Left lobe of liver (tissue), 2 donors: ENCODE results near the gene A1BG. TPM values are rescaled to one million over a fixed set of nuclear protein-coding genes. Genes with fewer than 3 reads are reported as not detected.

Source experiments
- ATAC-seq: fragments of 200-7000 bp; cut with Tn5 transposase; one replicate; pipeline ENCODE4 v1.9.1; 2020; ENCODE audit warnings: mild to moderate bottlenecking, moderate library complexity
- DNase-seq: peaks from one replicate; pipeline ENCODE4 v3.0.0-alpha.2; 2020; ENCODE audit warnings: low spot score
- total RNA-seq: library from RNA; stranded (reverse); gene quantifications from one replicate; pipeline ENCODE4 v1.2.1, GENCODE V29; 2021
- donor health status: DM: no; HTN: no; CAD: no; lungs with moderate emphysema.
- donor health status: DM: no; HTN: yes; CAD: no.

A1BG gene
- 1,433 TPM for total RNA-seq

- ATAC-seq (peak; percentile 70), DNase-seq (peak; percentile 90)
Observed at GRCh38 chr19:58352760-58353671, at the start of gene A1BG. A1BG (minus strand) TSS chr19:58353492; CDS start chr19:58353437, 55 bp downstream.

- ATAC-seq (no peak), DNase-seq (no peak)
Observed at GRCh38 chr19:58401840-58402421, 48.6 kb upstream of the A1BG start.

GRCh38 chr19:58400916-58401839, 47.9 kb upstream of the A1BG start:
- DNase-seq (peak; percentile 99), ATAC-seq (peak; percentile 97)

- no peak for ATAC-seq
- no peak for DNase-seq
Observed at GRCh38 chr19:58400316-58400915, 47.1 kb upstream of the A1BG start.

GRCh38 chr19:58399903-58400302, 46.6 kb upstream of the A1BG start:
- no peak for DNase-seq
- no peak for ATAC-seq

GRCh38 chr19:58398545-58398944, 45.3 kb upstream of the A1BG start:
- no peak for ATAC-seq
- DNase-seq: no peak

GRCh38 chr19:58398087-58398486, 44.8 kb upstream of the A1BG start:
- DNase-seq (no peak), ATAC-seq (no peak)

GRCh38 chr19:58397533-58398037, 44.3 kb upstream of the A1BG start:
- DNase-seq: no peak
- no peak for ATAC-seq

- ATAC-seq: no peak
- DNase-seq: no peak
Observed at GRCh38 chr19:58396691-58397532, 43.6 kb upstream of the A1BG start.

GRCh38 chr19:58395979-58396627, 42.8 kb upstream of the A1BG start:
- ATAC-seq (peak; percentile 7), DNase-seq (no peak)

- DNase-seq: no peak
- peak; percentile 54 for ATAC-seq
Observed at GRCh38 chr19:58395220-58395978, 42.1 kb upstream of the A1BG start, which contains the start of gene RNF225. RNF225 (plus strand) TSS chr19:58395656; CDS start chr19:58396090, 434 bp downstream.

- ATAC-seq (peak; percentile 5), DNase-seq (no peak)
Observed at GRCh38 chr19:58394821-58395219, 41.5 kb upstream of the A1BG start.

- ATAC-seq (no peak), DNase-seq (no peak)
Observed at GRCh38 chr19:58393725-58394033, 40.4 kb upstream of the A1BG start.

GRCh38 chr19:58392945-58393724, 39.8 kb upstream of the A1BG start:
- ATAC-seq (no peak), DNase-seq (no peak)

GRCh38 chr19:58388175-58388526, 34.9 kb upstream of the A1BG start:
- DNase-seq: no peak

GRCh38 chr19:58387338-58388174, 34.3 kb upstream of the A1BG start:
- no peak for ATAC-seq
- no peak for DNase-seq

More at GRCh38 chr19:58388175-58388526, 34.9 kb upstream of the A1BG start:
- no peak for ATAC-seq
